KMS-11 (cell line): Measurements from ENCODE around the gene ALOX15B.

Experiments
- H2AFZ ChIP-seq: fragments of 200-600 bp; sonication (generic); 2 replicates; pipeline ENCODE4 v1.6.1; 2016; ENCODE audit warnings: antibody characterized with exemption, mixed run types, low read depth
- H3K27ac ChIP-seq: fragments of 200-600 bp; sonication (generic); 2 replicates; pipeline ENCODE4 v1.6.1; 2016; ENCODE audit warnings: mild to moderate bottlenecking, mixed run types
- H3K27me3 ChIP-seq: fragments of 200-600 bp; sonication (generic); 2 replicates; pipeline ENCODE4 v1.6.1; 2017; ENCODE audit warnings: mild to moderate bottlenecking, low read depth, mixed run types, moderate library complexity; ENCODE audit not compliant: insufficient read depth
- H3K36me3 ChIP-seq: fragments of 200-600 bp; sonication (generic); 2 replicates; pipeline ENCODE4 v1.6.1; 2017; ENCODE audit warnings: mild to moderate bottlenecking, mixed run types; ENCODE audit not compliant: insufficient read depth
- H3K4me1 ChIP-seq: fragments of 200-600 bp; sonication (generic); 2 replicates; pipeline ENCODE4 v1.6.1; 2016; ENCODE audit warnings: mild to moderate bottlenecking, low read depth, mixed run types; ENCODE audit not compliant: poor library complexity, severe bottlenecking
- H3K4me2 ChIP-seq: fragments of 200-600 bp; sonication (generic); 2 replicates; pipeline ENCODE4 v1.7.0; 2016; ENCODE audit warnings: mild to moderate bottlenecking, mixed run types
- H3K4me3 ChIP-seq: fragments of 200-600 bp; sonication (generic); IDR thresholded peaks from 2 replicates; pipeline ENCODE4 v1.6.1; 2017; ENCODE audit warnings: low read depth, low read length, mixed read lengths; ENCODE audit not compliant: insufficient read depth
- H3K79me2 ChIP-seq: fragments of 200-600 bp; sonication (generic); 2 replicates; pipeline ENCODE4 v1.6.1; 2016; ENCODE audit warnings: low read depth, mixed run types; ENCODE audit not compliant: insufficient read depth
- H3K9ac ChIP-seq: fragments of 200-600 bp; sonication (generic); 2 replicates; pipeline ENCODE4 v1.6.1; 2016; ENCODE audit warnings: mild to moderate bottlenecking, mixed run types
- H4K20me1 ChIP-seq: fragments of 200-600 bp; sonication (generic); 2 replicates; pipeline ENCODE4 v1.6.1; 2016; ENCODE audit warnings: mild to moderate bottlenecking, mixed run types; ENCODE audit not compliant: insufficient read depth
- CTCF ChIP-seq: fragments of 200-600 bp; sonication (generic); conservative IDR thresholded peaks from 2 replicates; pipeline ENCODE4 v1.6.1; 2017; ENCODE audit warnings: low read depth, mild to moderate bottlenecking, antibody characterized with exemption, low read length, moderate library complexity, mixed read lengths

Gene ALOX15B

GRCh38 chr17:8005967-8006730 lies 32.7 kb upstream of the ALOX15B start:
- Histone ChIP-seq H3K4me2 (no peak overlapping the region), H2AFZ (no peak overlapping the region), H3K27me3 (no peaks in the 10 kb centered on the region)

GRCh38 chr17:8006836-8007680 lies 31.8 kb upstream of the ALOX15B start:
- Histone ChIP-seq H3K27me3 (no peaks in the 10 kb centered on the region), H4K20me1 (no peaks in the 10 kb centered on the region), H3K9ac (no peak overlapping the region), H3K4me2 (no peak overlapping the region), H3K36me3 (no peaks in the 10 kb centered on the region), H3K79me2 (no peaks in the 10 kb centered on the region), H2AFZ (no peak overlapping the region), H3K4me3 (no peak overlapping the region), H3K4me1 (no peaks in the 10 kb centered on the region), H3K27ac (no peak overlapping the region)
- no peak for TF ChIP-seq CTCF

More at GRCh38 chr17:8005967-8006730, 32.7 kb upstream of the ALOX15B start:
- H3K27ac ChIP-seq: no peak overlapping the region
- H3K9ac ChIP-seq: no peak overlapping the region
- no peaks in the 10 kb centered on the region for H3K4me1 ChIP-seq
- no peak overlapping the region for H3K4me3 ChIP-seq
- H3K79me2 ChIP-seq: no peaks in the 10 kb centered on the region
- no peaks in the 10 kb centered on the region for H3K36me3 ChIP-seq
- no peaks in the 10 kb centered on the region for H4K20me1 ChIP-seq
- no peak for TF ChIP-seq CTCF

GRCh38 chr17:8007836-8008235 lies 31.0 kb upstream of the ALOX15B start:
- H3K4me2 ChIP-seq: no peak overlapping the region
- no peak for TF ChIP-seq CTCF
- H3K9ac ChIP-seq: no peak overlapping the region
- H3K79me2 ChIP-seq: no peaks in the 10 kb centered on the region
- no peaks in the 10 kb centered on the region for H3K27me3 ChIP-seq
- no peak overlapping the region for H3K4me3 ChIP-seq
- H4K20me1 ChIP-seq: no peaks in the 10 kb centered on the region
- no peaks in the 10 kb centered on the region for H3K4me1 ChIP-seq
- no peaks in the 10 kb centered on the region for H3K36me3 ChIP-seq
- no peak overlapping the region for H2AFZ ChIP-seq
- no peak overlapping the region for H3K27ac ChIP-seq

GRCh38 chr17:8012045-8012580 lies 26.7 kb upstream of the ALOX15B start:
- Histone ChIP-seq H3K4me2 (no peak overlapping the region), H3K4me3 (no peak overlapping the region), H3K79me2 (no peaks in the 10 kb centered on the region), H2AFZ (no peak overlapping the region), H3K4me1 (no peaks in the 10 kb centered on the region), H3K27me3 (no peaks in the 10 kb centered on the region), H3K9ac (no peak overlapping the region), H3K27ac (no peak overlapping the region), H4K20me1 (no peaks in the 10 kb centered on the region), H3K36me3 (no peaks in the 10 kb centered on the region)
- no peak for TF ChIP-seq CTCF
